Activated CD4-positive, alpha-beta memory T cell treated with anti-CD3 and anti-CD28 coated beads for 36 hours (primary cell): ENCODE data around the gene SDHAF3. TPM values are rescaled to one million over a fixed set of nuclear protein-coding genes. Genes with fewer than 3 reads are reported as not detected.
A peak's percentile ranks its signal among the peaks of the same experiment; 100 is the strongest.
"Not testable (repeated sequence)": the region's sequence is repeated elsewhere in the genome, so short reads cannot be mapped to it uniquely, and the experiment has no call there.

Experiments used
- CTCF ChIA-PET: fragments of 350-600 bp; sonication (Branson Sonifier 250); formaldehyde crosslinking; loops from one replicate; lab custom pipeline; 2021; ENCODE audit warnings: antibody characterized with exemption, inconsistent platforms; lab: Charles Lee
- POLR2A ChIA-PET: fragments of 350-600 bp; sonication (Branson Sonifier 250); formaldehyde crosslinking; loops from one replicate; lab custom pipeline; 2021; ENCODE audit warnings: antibody characterized with exemption; lab: Charles Lee
- DNase-seq: peaks from one replicate; pipeline ENCODE4 v3.0.0-alpha.2; 2020
- H3K27ac Mint-ChIP-seq: one replicate; pipeline ENCODE4 v1.8.0; 2021; ENCODE audit warnings: mixed read lengths
- H3K27me3 Mint-ChIP-seq: one replicate; pipeline ENCODE4 v1.8.0; 2021; ENCODE audit warnings: mixed read lengths
- H3K36me3 Mint-ChIP-seq: one replicate; pipeline ENCODE4 v1.8.0; 2021; ENCODE audit warnings: mixed read lengths
- H3K4me1 Mint-ChIP-seq: one replicate; pipeline ENCODE4 v1.8.0; 2021; ENCODE audit warnings: low read depth, mixed read lengths
- H3K4me3 Mint-ChIP-seq: one replicate; pipeline ENCODE4 v1.8.0; 2021; ENCODE audit warnings: mild to moderate bottlenecking, mixed read lengths
- H3K9me3 Mint-ChIP-seq: one replicate; pipeline ENCODE4 v1.8.0; 2021; ENCODE audit warnings: mixed read lengths
- intact Hi-C: fragments of 100-400 bp; cut with micrococcal nuclease; formaldehyde crosslinking; loops from one replicate; pipeline ENCODE4 v1.15.1; 2023
- total RNA-seq, 2 experiments: library from RNA; stranded (reverse); gene quantifications; one replicate each; pipeline ENCODE4 v1.2.3, GENCODE V29; 2021

Gene SDHAF3
- total RNA-seq, 2 experiments from 2014 or later = 21.8 to 24.5 TPM

DNA sequence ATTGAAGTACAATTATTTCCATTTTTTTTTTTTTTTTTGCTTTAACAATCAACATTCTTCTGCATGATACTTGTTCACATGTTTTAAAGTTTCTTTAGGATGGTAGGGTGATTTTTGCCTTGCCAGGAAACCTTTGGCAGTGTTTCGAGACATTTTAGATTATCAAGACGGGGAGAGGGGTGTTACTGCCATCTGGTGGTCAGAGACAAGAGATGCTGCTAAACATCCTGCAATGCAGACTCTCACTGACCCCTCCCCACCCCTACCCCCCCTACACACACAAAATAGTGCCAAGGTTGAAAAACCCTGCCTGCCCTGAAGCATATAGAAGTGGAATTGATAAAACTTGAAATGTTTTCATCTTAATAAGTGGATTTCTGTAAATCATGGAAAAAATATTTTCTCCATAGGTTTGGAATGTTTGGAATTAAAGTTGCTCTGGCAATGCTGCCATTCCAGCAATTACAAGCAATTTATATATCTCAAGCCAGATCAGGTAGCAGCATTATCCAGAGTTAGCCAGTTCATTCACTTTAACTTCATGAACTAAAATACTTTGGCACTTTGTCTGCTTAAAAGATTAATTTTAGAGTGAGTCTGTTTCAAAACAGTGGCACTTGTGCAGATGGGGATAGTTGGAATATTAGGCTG lies 62.1 kb downstream of the SDHAF3 start:
- Mint-ChIP-seq H3K9me3 (no peaks in the 10 kb centered on the region), H3K27ac (no peak overlapping the region), H3K4me1 (peaks cover 3% of the 10 kb centered on the region), H3K4me3 (no peak overlapping the region), H3K36me3 (peaks cover 3% of the 10 kb centered on the region), H3K27me3 (no peaks in the 10 kb centered on the region)
- intact Hi-C loops = loop anchor here (1.0 kb wide), 3 partner anchors 34 to 75 kb away; partner anchors contain the start of gene SDHAF3
- CTCF ChIA-PET = interaction anchor here (0.8 to 2.4 kb wide), 9 partner anchors 10 to 75 kb away, joined by 3 to 22 read pairs (median 5); partner anchors contain the start of gene SDHAF3
- POLR2A ChIA-PET = no interaction called here
- DNase-seq = peak; percentile 54

DNA sequence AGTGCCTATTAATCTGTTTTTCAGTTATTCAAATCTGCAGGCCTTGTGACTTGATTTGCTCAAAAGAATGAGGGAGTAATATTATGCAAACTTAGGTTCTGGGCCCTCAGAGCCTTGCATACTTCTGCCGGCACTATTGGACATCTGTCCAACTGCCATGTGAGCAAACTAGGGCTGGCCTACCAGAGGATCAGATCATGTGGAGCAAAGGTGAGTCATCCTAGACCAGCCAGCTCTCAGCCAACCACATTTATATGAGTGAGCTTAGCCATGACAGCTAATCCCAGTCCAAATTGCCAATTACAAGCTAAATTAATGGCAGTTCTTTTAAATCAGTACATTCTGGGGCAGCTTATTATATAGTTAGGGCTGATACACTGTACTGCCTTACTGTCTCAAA lies 69.6 kb downstream of the SDHAF3 start:
- H3K9me3 Mint-ChIP-seq = no peaks in the 10 kb centered on the region
- intact Hi-C loops = no loop called here
- H3K36me3 Mint-ChIP-seq = peaks cover 4% of the 10 kb centered on the region
- H3K27ac Mint-ChIP-seq = no peak overlapping the region
- H3K27me3 Mint-ChIP-seq = peaks cover 9% of the 10 kb centered on the region
- no peaks in the 10 kb centered on the region for H3K4me1 Mint-ChIP-seq
- POLR2A ChIA-PET = no interaction called here
- H3K4me3 Mint-ChIP-seq = no peak overlapping the region
- CTCF ChIA-PET = interaction anchor here (0.7 kb wide), 1 partner anchor 83 kb away, joined by 3 read pairs; no protein-coding TSS in a partner anchor
- DNase-seq = no peak

DNA sequence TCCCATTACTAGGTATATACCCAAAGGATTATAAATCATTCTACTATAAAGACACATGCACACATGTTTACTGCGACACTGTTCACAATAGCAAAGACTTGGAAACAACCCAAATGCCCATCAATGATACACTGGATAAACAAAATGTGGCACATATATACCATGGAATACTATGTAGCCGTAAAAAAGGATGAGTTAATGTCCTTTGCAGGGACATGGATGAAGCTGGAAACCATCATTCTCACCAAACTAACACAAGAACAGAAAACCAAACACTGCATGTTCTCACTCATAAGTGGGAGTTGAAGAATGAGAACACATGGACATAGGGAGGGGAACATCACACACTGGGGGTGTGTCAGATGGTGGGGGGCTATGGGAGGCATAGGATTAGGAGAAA lies 78.7 kb downstream of the SDHAF3 start:
- H3K4me1 Mint-ChIP-seq, H3K4me3 Mint-ChIP-seq, DNase-seq, intact Hi-C loops, H3K9me3 Mint-ChIP-seq, H3K27ac Mint-ChIP-seq, POLR2A ChIA-PET, CTCF ChIA-PET, H3K36me3 Mint-ChIP-seq, H3K27me3 Mint-ChIP-seq: not testable (repeated sequence)

DNA sequence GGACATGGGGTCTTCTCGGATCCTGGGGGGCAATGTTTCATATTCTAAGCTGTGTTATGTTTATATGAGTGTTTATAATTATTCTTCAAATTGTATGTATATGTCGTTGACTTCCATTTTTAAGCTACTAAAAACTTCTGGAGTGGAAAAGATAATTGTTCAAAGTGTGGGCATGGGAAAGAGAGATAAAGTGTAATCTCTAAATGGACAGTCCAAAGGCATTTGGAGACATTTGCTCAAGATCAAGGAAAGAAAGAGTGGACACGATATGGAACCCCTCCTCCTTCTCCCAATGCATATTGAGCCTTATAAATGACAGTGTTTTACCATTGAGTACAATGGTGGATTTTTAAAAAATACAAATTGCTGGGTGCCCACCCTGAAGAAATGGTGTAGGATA lies 81.1 kb downstream of the SDHAF3 start:
- H3K27ac Mint-ChIP-seq = no peak overlapping the region
- intact Hi-C loops = no loop called here
- H3K4me3 Mint-ChIP-seq = no peak overlapping the region
- ChIA-PET POLR2A (no interaction called here), CTCF (no interaction called here)
- H3K27me3 Mint-ChIP-seq = peaks cover 6% of the 10 kb centered on the region
- H3K4me1 Mint-ChIP-seq = no peaks in the 10 kb centered on the region
- no peaks in the 10 kb centered on the region for H3K36me3 Mint-ChIP-seq
- peaks cover 9% of the 10 kb centered on the region for H3K9me3 Mint-ChIP-seq
- no peak for DNase-seq

DNA sequence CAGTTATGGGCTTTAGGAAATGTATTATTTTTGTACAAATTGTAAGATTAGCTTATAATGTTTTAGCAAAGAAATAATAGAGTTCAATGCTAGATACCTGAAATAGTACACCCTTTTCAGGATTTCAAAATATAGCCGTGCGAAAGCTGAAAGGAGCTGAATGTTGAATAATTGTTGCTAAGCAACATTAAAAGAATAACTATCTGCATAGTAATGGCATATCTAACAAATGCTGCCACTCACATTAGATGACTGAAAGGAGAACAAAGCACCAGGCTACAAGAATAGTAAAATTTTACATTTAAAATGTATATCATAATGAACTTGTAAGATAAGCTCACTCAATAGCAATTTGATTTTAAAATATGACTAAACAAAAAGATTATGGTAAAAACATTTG lies 82.5 kb downstream of the SDHAF3 start:
- Mint-ChIP-seq H3K4me3 (no peak overlapping the region), H3K27me3 (peaks cover 4% of the 10 kb centered on the region), H3K9me3 (peaks cover 8% of the 10 kb centered on the region), H3K27ac (no peak overlapping the region), H3K4me1 (no peaks in the 10 kb centered on the region), H3K36me3 (no peaks in the 10 kb centered on the region)
- intact Hi-C loops = no loop called here
- no peak for DNase-seq
- CTCF ChIA-PET = interaction anchor here (1.2 kb wide), 1 partner anchor 645 kb away, joined by 3 read pairs; no protein-coding TSS in a partner anchor
- POLR2A ChIA-PET = no interaction called here

DNA sequence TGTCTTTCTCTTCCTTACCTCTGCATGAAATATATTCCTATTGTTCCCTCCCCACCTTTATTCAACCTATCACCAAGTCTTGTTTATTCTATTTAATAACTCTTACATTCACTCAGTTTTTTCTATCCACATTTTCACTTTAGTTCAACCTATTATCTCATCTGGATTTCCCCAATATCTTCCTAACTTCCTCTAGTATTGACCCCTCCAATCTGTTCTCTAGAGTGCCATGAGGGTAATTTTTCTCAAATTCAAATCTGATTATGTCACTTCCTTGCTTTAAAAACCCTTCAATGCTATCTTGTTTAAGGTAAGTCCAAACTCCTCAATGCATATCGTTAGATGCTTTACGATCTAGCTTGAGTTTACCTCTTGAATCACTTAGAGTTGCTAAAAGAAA lies 86.5 kb downstream of the SDHAF3 start:
- intact Hi-C loops = no loop called here
- POLR2A ChIA-PET = no interaction called here
- Mint-ChIP-seq H3K4me3 (no peak overlapping the region), H3K4me1 (no peaks in the 10 kb centered on the region), H3K36me3 (no peaks in the 10 kb centered on the region), H3K27ac (no peak overlapping the region), H3K27me3 (no peaks in the 10 kb centered on the region), H3K9me3 (no peaks in the 10 kb centered on the region)
- DNase-seq = no peak
- CTCF ChIA-PET = no interaction called here

DNA sequence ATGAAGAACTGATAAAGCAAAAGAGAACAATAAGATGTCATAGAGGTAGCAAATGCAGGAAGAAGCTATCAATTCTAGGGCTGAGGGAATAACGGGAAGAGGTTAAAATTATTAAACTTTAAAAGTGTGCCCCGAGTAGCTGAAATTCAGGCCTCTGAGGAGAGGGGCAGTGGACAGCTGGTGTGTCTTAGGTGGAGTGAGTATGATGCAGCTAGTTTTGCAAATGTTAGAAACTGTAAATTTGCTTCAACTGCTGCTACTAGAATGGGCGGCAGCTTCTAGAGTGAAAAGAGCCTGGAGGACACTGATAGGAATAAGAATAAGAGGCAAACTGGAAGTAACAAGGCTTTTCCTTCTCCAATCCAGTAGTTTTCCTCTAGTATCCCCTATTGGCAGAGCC lies 87.3 kb downstream of the SDHAF3 start:
- Mint-ChIP-seq H3K4me1 (no peaks in the 10 kb centered on the region), H3K27ac (no peak overlapping the region), H3K9me3 (no peaks in the 10 kb centered on the region), H3K4me3 (no peak overlapping the region), H3K27me3 (no peaks in the 10 kb centered on the region), H3K36me3 (no peaks in the 10 kb centered on the region)
- DNase-seq = no peak
- intact Hi-C loops = no loop called here
- ChIA-PET POLR2A (interaction anchor here (0.6 kb wide), 1 partner anchor 1792 kb away, joined by 5 read pairs; no protein-coding TSS in a partner anchor), CTCF (no interaction called here)

DNA sequence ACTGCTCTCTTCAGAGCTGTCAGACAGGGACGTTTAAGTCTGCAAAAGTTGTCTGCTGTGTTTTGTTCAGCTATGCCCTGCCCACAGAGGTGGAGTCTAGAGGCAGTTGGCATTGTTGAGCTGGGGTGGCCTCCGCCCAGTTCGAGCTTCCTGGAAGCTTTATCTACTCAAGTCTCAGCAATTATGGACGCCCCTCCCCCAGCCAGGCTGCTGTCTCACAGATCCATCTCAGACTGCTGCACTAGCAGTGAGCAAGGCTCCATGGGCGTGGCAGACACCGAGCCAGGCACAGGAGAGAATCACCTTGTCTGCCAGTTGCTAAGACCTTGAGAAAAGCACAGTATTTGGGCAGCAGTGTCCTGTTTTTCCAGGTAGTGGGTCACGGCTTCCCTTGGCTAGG lies 98.1 kb downstream of the SDHAF3 start:
- intact Hi-C loops = no loop called here
- Mint-ChIP-seq H3K36me3 (no peaks in the 10 kb centered on the region), H3K4me1 (no peaks in the 10 kb centered on the region), H3K27me3 (peaks cover 14% of the 10 kb centered on the region), H3K9me3 (peaks cover 6% of the 10 kb centered on the region), H3K4me3 (no peak overlapping the region), H3K27ac (no peak overlapping the region)
- DNase-seq = no peak
- CTCF ChIA-PET = no interaction called here
- POLR2A ChIA-PET = no interaction called here

DNA sequence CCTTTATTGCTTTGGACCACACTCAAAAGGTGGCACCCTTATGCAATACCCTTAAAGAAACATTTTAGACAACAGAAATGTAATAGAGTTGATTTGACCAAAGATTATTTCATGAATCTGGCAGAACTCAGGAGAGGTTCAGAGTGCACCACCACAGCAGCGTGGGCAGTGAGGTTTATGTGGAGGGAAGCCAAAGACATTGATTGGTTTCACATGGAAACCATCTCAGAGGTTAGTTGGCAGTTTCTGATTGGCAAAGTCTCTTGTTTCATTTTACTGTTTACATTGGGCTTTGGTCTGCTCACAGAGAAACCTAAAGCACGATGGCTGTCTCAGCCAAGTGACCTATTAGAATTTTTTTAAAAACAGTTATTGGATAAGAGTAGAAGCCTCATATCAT lies 101.3 kb downstream of the SDHAF3 start:
- intact Hi-C loops = no loop called here
- Mint-ChIP-seq H3K4me1 (no peaks in the 10 kb centered on the region), H3K9me3 (peaks cover 3% of the 10 kb centered on the region), H3K4me3 (no peak overlapping the region), H3K36me3 (no peaks in the 10 kb centered on the region), H3K27ac (no peak overlapping the region), H3K27me3 (peaks cover 15% of the 10 kb centered on the region)
- POLR2A ChIA-PET = no interaction called here
- DNase-seq = no peak
- CTCF ChIA-PET = no interaction called here

DNA sequence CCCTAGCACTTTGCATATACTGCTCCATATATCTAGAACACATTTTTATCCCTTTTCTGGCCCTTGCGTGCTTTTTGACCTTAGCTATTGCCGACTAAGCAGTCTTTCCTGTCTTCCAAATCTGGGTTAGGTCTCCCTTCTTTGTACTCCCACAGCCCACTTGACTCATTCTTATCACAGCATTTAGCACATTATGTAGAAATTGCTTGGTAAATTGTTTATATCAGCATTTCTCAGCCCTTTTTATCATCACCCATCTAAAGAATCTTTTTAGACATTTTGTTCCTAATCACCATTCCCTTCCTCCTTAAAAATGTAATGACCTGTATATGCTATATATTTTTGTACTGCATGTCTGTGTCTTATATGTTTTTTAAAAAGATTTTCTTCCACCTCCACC lies 101.7 kb downstream of the SDHAF3 start:
- no peak for DNase-seq
- H3K27ac Mint-ChIP-seq = no peak overlapping the region
- CTCF ChIA-PET = no interaction called here
- peaks cover 2% of the 10 kb centered on the region for H3K9me3 Mint-ChIP-seq
- POLR2A ChIA-PET = no interaction called here
- intact Hi-C loops = no loop called here
- H3K4me1 Mint-ChIP-seq = no peaks in the 10 kb centered on the region
- H3K4me3 Mint-ChIP-seq = no peak overlapping the region
- H3K27me3 Mint-ChIP-seq = peaks cover 15% of the 10 kb centered on the region
- H3K36me3 Mint-ChIP-seq = no peaks in the 10 kb centered on the region

DNA sequence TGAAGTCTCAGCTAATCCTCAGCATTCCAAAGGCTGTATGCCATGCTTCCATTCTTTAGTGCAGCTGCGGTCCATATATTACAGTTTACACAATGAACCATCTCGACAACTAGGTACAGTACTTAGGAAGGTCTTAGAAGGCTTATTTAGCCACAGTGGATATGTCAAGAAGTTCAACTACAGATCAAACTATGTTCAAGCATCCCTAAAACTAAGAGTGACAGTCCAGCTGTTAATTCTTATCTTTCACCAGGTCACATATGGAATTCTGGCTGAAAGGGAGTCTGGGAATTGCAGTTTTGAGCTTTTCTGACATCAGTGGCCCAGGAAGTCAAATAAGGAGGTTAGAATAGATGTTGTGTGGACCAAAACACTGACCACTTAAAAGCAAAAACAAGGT lies 106.8 kb downstream of the SDHAF3 start:
- CTCF ChIA-PET = no interaction called here
- DNase-seq = no peak
- intact Hi-C loops = no loop called here
- POLR2A ChIA-PET = no interaction called here
- Mint-ChIP-seq H3K4me3 (no peak overlapping the region), H3K36me3 (no peaks in the 10 kb centered on the region), H3K27ac (no peak overlapping the region), H3K4me1 (no peaks in the 10 kb centered on the region), H3K9me3 (no peaks in the 10 kb centered on the region), H3K27me3 (peaks cover 8% of the 10 kb centered on the region)

DNA sequence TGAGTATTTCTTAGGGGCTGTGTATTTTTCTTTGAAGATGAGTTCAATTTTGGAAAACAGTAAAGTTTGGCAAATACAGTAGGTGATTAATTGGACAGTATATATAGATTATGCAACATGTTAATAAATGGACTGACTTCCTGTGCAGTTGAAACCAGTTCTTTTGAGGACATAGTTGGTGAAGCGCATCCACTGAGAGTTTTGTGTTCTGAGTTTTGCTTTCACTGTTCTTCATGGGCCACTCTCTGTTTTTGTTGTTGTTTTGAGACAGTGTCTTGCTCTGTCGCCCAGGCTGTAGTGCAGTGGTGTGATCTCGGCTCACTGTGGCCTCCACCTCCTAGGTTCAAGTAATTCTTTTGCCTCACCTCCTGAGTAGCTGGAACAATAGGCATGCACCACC lies 109.0 kb downstream of the SDHAF3 start:
- ChIA-PET CTCF (no interaction called here), POLR2A (no interaction called here)
- intact Hi-C loops = no loop called here
- no peaks in the 10 kb centered on the region for H3K9me3 Mint-ChIP-seq
- no peak overlapping the region for H3K27ac Mint-ChIP-seq
- DNase-seq = no peak
- no peak overlapping the region for H3K4me3 Mint-ChIP-seq
- H3K4me1 Mint-ChIP-seq = no peaks in the 10 kb centered on the region
- peaks cover 9% of the 10 kb centered on the region for H3K27me3 Mint-ChIP-seq
- H3K36me3 Mint-ChIP-seq = no peaks in the 10 kb centered on the region
